Measurements from ENCODE around the gene CCDC40. TPM values are rescaled to one million over a fixed set of nuclear protein-coding genes. Genes with fewer than 3 reads are reported as not detected.

The CCDC40 gene
- polyA plus RNA-seq, 1 donor, result 5.7 TPM

DNA sequence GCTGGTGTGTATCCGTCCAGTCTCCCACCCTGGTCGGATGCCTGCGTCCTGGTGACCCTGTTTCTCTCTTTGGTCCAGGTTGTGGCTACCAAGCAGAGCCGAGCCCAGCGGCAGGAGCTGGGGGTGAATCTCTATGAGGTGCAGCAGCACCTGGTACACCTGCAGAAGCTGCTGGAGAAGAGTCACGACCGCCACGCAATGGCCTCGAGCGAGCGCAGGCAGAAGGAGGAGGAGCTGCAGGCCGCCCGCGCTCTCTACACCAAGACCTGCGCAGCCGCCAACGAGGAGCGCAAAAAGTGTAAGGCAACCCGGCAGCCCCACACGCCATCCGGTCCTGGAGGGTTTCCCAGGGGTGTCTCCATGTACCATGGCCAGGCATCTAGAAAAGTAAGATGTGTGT is 13.5 kb downstream of the CCDC40 start:
- DNase-seq, result no peak
- no peak overlapping the region for H3K4me3 ChIP-seq (ENCODE audit: low read length)

GRCh38 chr17:80050706-80051105 is 14.3 kb downstream of the CCDC40 start:
- no peaks in the 10 kb centered on the region for H3K27me3 ChIP-seq (ENCODE audit: control insufficient read depth, insufficient read depth, low read length)
- DNase-seq, result no peak
- WGBS (ENCODE audit: insufficient coverage, low lambda C conversion rate), result 100% methylated on average over 3 of the region's 16 CpGs

More for the DNA sequence above, 13.5 kb downstream of the CCDC40 start:
- no CpG with 5 or more reads among the region's 21 CpGs for WGBS (ENCODE audit: insufficient coverage, low lambda C conversion rate)
- H3K36me3 ChIP-seq (ENCODE audit: control insufficient read depth, insufficient read depth, low read length), result peaks cover 7% of the 10 kb centered on the region
- no peaks in the 10 kb centered on the region for H3K9me3 ChIP-seq (ENCODE audit: control insufficient read depth, low read depth, low read length)
- no peak overlapping the region for H3K27ac ChIP-seq (ENCODE audit: low read length)
- no peaks in the 10 kb centered on the region for H3K4me1 ChIP-seq (ENCODE audit: control insufficient read depth, insufficient read depth, low read length)
- H3K27me3 ChIP-seq (ENCODE audit: control insufficient read depth, insufficient read depth, low read length), result no peaks in the 10 kb centered on the region

DNA sequence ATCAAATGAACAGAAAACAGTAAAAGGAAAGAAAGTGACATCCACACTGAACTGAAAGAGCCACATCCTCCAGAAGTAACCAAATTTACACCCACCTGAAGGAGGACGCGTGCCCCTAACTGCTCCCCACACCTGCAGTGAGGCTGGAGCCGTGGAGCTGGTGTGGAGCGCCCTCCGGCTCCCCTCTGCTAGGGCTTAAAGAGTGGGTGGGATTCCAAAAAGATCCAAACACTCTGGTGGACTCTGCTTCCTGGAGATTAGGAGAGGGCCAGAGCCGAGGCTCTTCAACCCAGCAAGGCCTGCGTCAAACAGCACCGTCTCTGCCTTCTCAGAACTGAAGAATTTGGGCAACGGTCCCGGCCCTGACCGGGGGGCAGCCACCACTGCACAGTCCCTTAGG is 15.2 kb downstream of the CCDC40 start:
- Histone ChIP-seq H3K27me3 (ENCODE audit: control insufficient read depth, insufficient read depth, low read length) (no peaks in the 10 kb centered on the region), H3K27ac (ENCODE audit: low read length) (no peak overlapping the region), H3K9me3 (ENCODE audit: control insufficient read depth, low read depth, low read length) (no peaks in the 10 kb centered on the region), H3K4me3 (ENCODE audit: low read length) (no peak overlapping the region), H3K36me3 (ENCODE audit: control insufficient read depth, insufficient read depth, low read length) (peaks cover 7% of the 10 kb centered on the region), H3K4me1 (ENCODE audit: control insufficient read depth, insufficient read depth, low read length) (no peaks in the 10 kb centered on the region)
- no CpG with 5 or more reads among the region's 11 CpGs for WGBS (ENCODE audit: insufficient coverage, low lambda C conversion rate)
- DNase-seq, result no peak

More at GRCh38 chr17:80050706-80051105, 14.3 kb downstream of the CCDC40 start:
- Histone ChIP-seq H3K27ac (ENCODE audit: low read length) (no peak overlapping the region), H3K9me3 (ENCODE audit: control insufficient read depth, low read depth, low read length) (no peaks in the 10 kb centered on the region), H3K36me3 (ENCODE audit: control insufficient read depth, insufficient read depth, low read length) (peaks cover 7% of the 10 kb centered on the region), H3K4me1 (ENCODE audit: control insufficient read depth, insufficient read depth, low read length) (no peaks in the 10 kb centered on the region), H3K4me3 (ENCODE audit: low read length) (no peak overlapping the region)

DNA sequence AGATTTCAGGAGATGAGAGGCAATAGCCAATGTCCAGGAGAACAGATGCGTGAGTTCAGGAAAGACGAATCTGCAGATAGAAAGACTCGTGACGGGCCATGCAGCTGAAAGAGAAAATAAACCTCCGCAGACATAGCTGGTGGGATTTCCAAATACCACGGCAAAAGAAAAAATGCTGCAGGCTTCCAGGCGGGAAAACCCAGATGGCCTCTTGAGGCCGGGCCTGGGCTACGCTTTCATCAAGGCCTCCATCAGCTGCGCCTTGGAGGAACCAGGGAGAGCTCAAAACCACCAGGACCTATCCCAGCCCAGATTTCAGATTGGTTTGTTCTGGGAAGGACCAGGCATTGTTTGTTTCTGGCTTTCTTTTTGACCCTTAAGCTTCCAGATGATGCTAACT is 16.7 kb downstream of the CCDC40 start:
- no peaks in the 10 kb centered on the region for H3K4me1 ChIP-seq (ENCODE audit: control insufficient read depth, insufficient read depth, low read length)
- DNase-seq, result no peak
- H3K9me3 ChIP-seq (ENCODE audit: control insufficient read depth, low read depth, low read length), result no peaks in the 10 kb centered on the region
- H3K36me3 ChIP-seq (ENCODE audit: control insufficient read depth, insufficient read depth, low read length), result peaks cover 7% of the 10 kb centered on the region
- H3K4me3 ChIP-seq (ENCODE audit: low read length), result no peak overlapping the region
- WGBS (ENCODE audit: insufficient coverage, low lambda C conversion rate), result no CpG with 5 or more reads among the region's 10 CpGs
- no peaks in the 10 kb centered on the region for H3K27me3 ChIP-seq (ENCODE audit: control insufficient read depth, insufficient read depth, low read length)
- no peak overlapping the region for H3K27ac ChIP-seq (ENCODE audit: low read length)

GRCh38 chr17:80055597-80055996 is 19.2 kb downstream of the CCDC40 start:
- no peaks in the 10 kb centered on the region for H3K27me3 ChIP-seq (ENCODE audit: control insufficient read depth, insufficient read depth, low read length)
- no peak for DNase-seq
- peaks cover 3% of the 10 kb centered on the region for H3K36me3 ChIP-seq (ENCODE audit: control insufficient read depth, insufficient read depth, low read length)
- H3K9me3 ChIP-seq (ENCODE audit: control insufficient read depth, low read depth, low read length), result no peaks in the 10 kb centered on the region
- no peak overlapping the region for H3K4me3 ChIP-seq (ENCODE audit: low read length)
- no peaks in the 10 kb centered on the region for H3K4me1 ChIP-seq (ENCODE audit: control insufficient read depth, insufficient read depth, low read length)
- no CpG with 5 or more reads among the region's 9 CpGs for WGBS (ENCODE audit: insufficient coverage, low lambda C conversion rate)
- H3K27ac ChIP-seq (ENCODE audit: low read length), result no peak overlapping the region

- no peak overlapping the region for H3K27ac ChIP-seq (ENCODE audit: low read length)
- H3K9me3 ChIP-seq (ENCODE audit: control insufficient read depth, low read depth, low read length), result no peaks in the 10 kb centered on the region
- 96% methylated on average over 5 of the region's 28 CpGs for WGBS (ENCODE audit: insufficient coverage, low lambda C conversion rate)
- H3K4me1 ChIP-seq (ENCODE audit: control insufficient read depth, insufficient read depth, low read length), result no peaks in the 10 kb centered on the region
- no peak for DNase-seq
- peaks cover 3% of the 10 kb centered on the region for H3K36me3 ChIP-seq (ENCODE audit: control insufficient read depth, insufficient read depth, low read length)
- no peaks in the 10 kb centered on the region for H3K27me3 ChIP-seq (ENCODE audit: control insufficient read depth, insufficient read depth, low read length)
- H3K4me3 ChIP-seq (ENCODE audit: low read length), result no peak overlapping the region
Measured at GRCh38 chr17:80058311-80058955, 22.0 kb downstream of the CCDC40 start.

DNA sequence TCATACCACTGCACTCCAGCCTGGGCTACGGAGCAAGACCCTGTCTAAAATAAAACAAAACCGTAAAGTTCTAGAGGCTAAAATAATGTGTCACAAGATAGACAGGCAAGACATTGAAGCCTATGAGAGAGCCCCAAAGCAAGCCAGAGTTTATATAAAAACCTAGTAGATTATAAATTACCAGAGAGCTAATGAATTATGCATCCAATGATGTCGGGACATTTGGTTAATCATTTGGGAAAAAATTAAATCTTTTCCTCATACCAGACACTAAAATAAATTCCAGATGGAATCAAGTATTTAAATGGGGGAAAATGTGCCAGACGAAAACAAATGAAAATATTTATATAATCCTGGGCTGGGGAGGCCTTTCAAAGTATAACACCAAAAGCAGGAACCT is 24.2 kb downstream of the CCDC40 start:
- no peaks in the 10 kb centered on the region for H3K9me3 ChIP-seq (ENCODE audit: control insufficient read depth, low read depth, low read length)
- H3K27ac ChIP-seq (ENCODE audit: low read length), result no peak overlapping the region
- no CpG with 5 or more reads among the region's 4 CpGs for WGBS (ENCODE audit: insufficient coverage, low lambda C conversion rate)
- H3K27me3 ChIP-seq (ENCODE audit: control insufficient read depth, insufficient read depth, low read length), result no peaks in the 10 kb centered on the region
- no peak overlapping the region for H3K4me3 ChIP-seq (ENCODE audit: low read length)
- H3K4me1 ChIP-seq (ENCODE audit: control insufficient read depth, insufficient read depth, low read length), result no peaks in the 10 kb centered on the region
- peaks cover 3% of the 10 kb centered on the region for H3K36me3 ChIP-seq (ENCODE audit: control insufficient read depth, insufficient read depth, low read length)
- no peak for DNase-seq

DNA sequence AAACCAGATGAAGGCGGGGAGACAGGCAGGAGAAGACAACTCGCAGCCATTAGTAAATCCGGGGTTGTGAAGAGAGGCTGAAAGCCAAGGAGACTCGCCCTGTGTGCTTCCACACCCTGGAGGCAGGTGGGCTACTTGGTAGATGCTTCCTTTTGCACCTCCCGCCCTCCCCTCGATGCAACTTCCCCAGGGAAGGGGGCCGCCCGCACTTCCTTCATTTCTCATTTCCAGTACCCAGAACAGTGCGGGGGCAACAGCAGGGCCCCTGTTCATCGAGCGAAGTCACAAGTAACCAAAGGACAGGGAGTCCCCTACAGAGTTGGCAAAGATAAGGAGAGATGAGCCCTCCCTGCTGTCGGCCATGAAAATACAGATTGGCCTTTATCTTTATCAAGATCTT is 25.0 kb downstream of the CCDC40 start:
- whole genome bisulfite sequencing (ENCODE audit: insufficient coverage, low lambda C conversion rate), result no CpG with 5 or more reads among the region's 12 CpGs
- Histone ChIP-seq H3K4me1 (ENCODE audit: control insufficient read depth, insufficient read depth, low read length) (no peaks in the 10 kb centered on the region), H3K27me3 (ENCODE audit: control insufficient read depth, insufficient read depth, low read length) (no peaks in the 10 kb centered on the region), H3K36me3 (ENCODE audit: control insufficient read depth, insufficient read depth, low read length) (peaks cover 3% of the 10 kb centered on the region), H3K9me3 (ENCODE audit: control insufficient read depth, low read depth, low read length) (no peaks in the 10 kb centered on the region), H3K4me3 (ENCODE audit: low read length) (no peak overlapping the region), H3K27ac (ENCODE audit: low read length) (no peak overlapping the region)
- DNase-seq, result no peak

DNA sequence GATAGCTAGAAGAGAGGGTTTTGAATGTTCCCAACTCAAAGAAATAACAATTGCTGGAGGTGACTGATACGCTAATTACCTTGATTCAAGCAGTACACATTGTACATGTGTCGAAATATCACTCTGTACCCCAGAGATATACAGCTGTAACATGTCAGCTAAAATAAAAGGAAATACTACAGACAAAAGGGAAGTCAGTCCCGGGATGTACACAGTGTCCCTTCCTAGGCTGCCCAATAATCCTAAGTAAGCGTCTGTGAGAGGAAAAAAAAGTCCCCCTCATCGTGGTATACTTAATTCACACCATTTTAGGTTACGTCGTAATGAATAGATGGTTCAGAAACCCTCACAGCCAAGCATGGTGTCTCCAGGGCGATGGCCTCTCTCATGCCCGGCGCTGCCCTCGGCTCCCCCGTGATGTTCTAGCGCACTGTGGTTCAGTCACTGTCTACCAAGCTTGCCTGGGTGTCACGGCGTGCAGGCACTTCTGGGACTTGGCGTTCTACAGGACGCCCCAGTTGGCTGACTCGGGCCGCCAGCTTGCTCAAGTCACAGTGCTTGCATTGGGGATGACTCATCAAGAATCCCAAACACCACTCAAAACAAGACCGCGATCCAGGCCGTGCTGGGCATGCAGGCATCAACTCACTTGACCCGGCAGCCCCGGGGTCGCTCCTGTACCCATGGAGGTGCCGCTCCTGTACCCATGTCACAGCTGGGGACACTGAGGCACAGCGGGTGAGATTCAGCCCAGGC is 27.6 kb downstream of the CCDC40 start:
- no peaks in the 10 kb centered on the region for H3K36me3 ChIP-seq (ENCODE audit: control insufficient read depth, insufficient read depth, low read length)
- no CpG with 5 or more reads among the region's 27 CpGs for WGBS (ENCODE audit: insufficient coverage, low lambda C conversion rate)
- no peak for DNase-seq
- no peaks in the 10 kb centered on the region for H3K27me3 ChIP-seq (ENCODE audit: control insufficient read depth, insufficient read depth, low read length)
- no peak overlapping the region for H3K4me3 ChIP-seq (ENCODE audit: low read length)
- H3K9me3 ChIP-seq (ENCODE audit: control insufficient read depth, low read depth, low read length), result no peaks in the 10 kb centered on the region
- no peak overlapping the region for H3K27ac ChIP-seq (ENCODE audit: low read length)
- H3K4me1 ChIP-seq (ENCODE audit: control insufficient read depth, insufficient read depth, low read length), result peaks cover 4% of the 10 kb centered on the region

DNA sequence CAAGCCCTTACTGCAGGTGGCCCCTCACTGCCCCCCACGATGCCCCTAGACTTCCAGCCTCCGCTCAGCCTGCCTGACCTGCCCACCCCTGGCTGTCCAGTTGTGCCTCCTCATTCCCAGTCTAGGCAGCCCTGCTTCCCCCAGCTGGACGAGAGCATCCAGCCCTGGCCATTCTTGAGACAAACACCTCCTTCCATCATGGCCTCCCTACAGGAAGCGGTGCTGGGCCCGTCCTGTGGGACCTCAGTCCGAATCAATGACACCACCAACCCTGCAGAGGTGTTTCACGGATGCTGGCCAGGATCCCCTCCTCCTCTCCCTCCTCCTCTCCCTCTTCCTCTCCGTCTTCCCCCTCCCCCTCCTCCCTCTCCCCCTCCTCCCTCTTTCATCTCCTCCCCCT is 28.3 kb downstream of the CCDC40 start:
- no peak for DNase-seq
- no CpG with 5 or more reads among the region's 8 CpGs for WGBS (ENCODE audit: insufficient coverage, low lambda C conversion rate)

More for the DNA sequence above, 28.3 kb downstream of the CCDC40 start:
- Histone ChIP-seq H3K36me3 (ENCODE audit: control insufficient read depth, insufficient read depth, low read length) (no peaks in the 10 kb centered on the region), H3K9me3 (ENCODE audit: control insufficient read depth, low read depth, low read length) (no peaks in the 10 kb centered on the region), H3K4me1 (ENCODE audit: control insufficient read depth, insufficient read depth, low read length) (peaks cover 4% of the 10 kb centered on the region), H3K4me3 (ENCODE audit: low read length) (no peak overlapping the region), H3K27ac (ENCODE audit: low read length) (no peak overlapping the region), H3K27me3 (ENCODE audit: control insufficient read depth, insufficient read depth, low read length) (no peaks in the 10 kb centered on the region)

Data from large intestine (tissue), 3 donors.